Muscle of leg (tissue), 11 donors: ENCODE results near the gene R3HDM1. TPM values are rescaled to one million over a fixed set of nuclear protein-coding genes. Genes with fewer than 3 reads are reported as not detected.

ENCODE experiments used
- DNase-seq: peaks from one replicate; pipeline ENCODE4 v3.0.0; 2013
- H3K27ac ChIP-seq: one replicate; pipeline ENCODE4 v1.5.1; 2013; ENCODE audit warnings: mild to moderate bottlenecking, low read length, control low read depth
- H3K27me3 ChIP-seq: one replicate; pipeline ENCODE4 v1.6.1; 2013; ENCODE audit warnings: low read length; ENCODE audit not compliant: control insufficient read depth, insufficient read depth
- H3K36me3 ChIP-seq: one replicate; pipeline ENCODE4 v1.6.1; 2013; ENCODE audit warnings: low read length; ENCODE audit not compliant: control insufficient read depth, insufficient read depth
- H3K4me1 ChIP-seq: one replicate; pipeline ENCODE4 v1.6.1; 2013; ENCODE audit warnings: low read length; ENCODE audit not compliant: control insufficient read depth, insufficient read depth
- H3K4me3 ChIP-seq: one replicate; pipeline ENCODE4 v1.5.1; 2013; ENCODE audit warnings: low read length, control low read depth
- H3K9me3 ChIP-seq: replicated peaks from 2 replicates; pipeline ENCODE4 v1.6.1; 2013; ENCODE audit warnings: low read depth, low read length; ENCODE audit not compliant: control insufficient read depth
- WGBS: methylation state at CpG from one replicate; pipeline ENCODE4 v1.1.5; 2013; ENCODE audit warnings: missing lambda C conversion rate; ENCODE audit not compliant: insufficient coverage; 5-methylcytosine and 5-hydroxymethylcytosine counted together
- polyA plus RNA-seq, 8 donors: library from polyadenylated mRNA; unstranded; fragments of 120-200 nt; gene quantifications; one replicate each; pipeline versions ENCODE4 v1.2.1 to v1.2.3, GENCODE V29; 2013; ENCODE audit warnings: inconsistent platforms in 1 of 8, low replicate concordance in 1 of 8; ENCODE audit not compliant: insufficient read length in 8 of 8, insufficient read depth in 1 of 8
- total RNA-seq: library from RNA; stranded (reverse); fragments of 120-200 nt; gene quantifications from one replicate; pipeline ENCODE4 v1.2.4, GENCODE V29; 2013

R3HDM1 gene
- total and polyA plus RNA-seq, 9 donors = 10.4 to 29.7 (median 23.7) TPM

- 60% methylated on average over 1 of the region's 1 CpG for WGBS
- no peaks in the 10 kb centered on the region for H3K27me3 ChIP-seq
- no peaks in the 10 kb centered on the region for H3K9me3 ChIP-seq
- peak; percentile 26 for DNase-seq
- peaks cover 2% of the 10 kb centered on the region for H3K4me1 ChIP-seq
- H3K36me3 ChIP-seq = peaks cover 3% of the 10 kb centered on the region
- H3K4me3 ChIP-seq = no peak overlapping the region
- no peak overlapping the region for H3K27ac ChIP-seq
These were observed 26.2 kb downstream of the R3HDM1 start for GRCh38 chr2:135557530-135557929.

GRCh38 chr2:135561925-135562324 lies 30.6 kb downstream of the R3HDM1 start:
- no peak for DNase-seq
- Histone ChIP-seq H3K4me3 (no peak overlapping the region), H3K27ac (no peak overlapping the region), H3K36me3 (no peaks in the 10 kb centered on the region), H3K9me3 (no peaks in the 10 kb centered on the region), H3K4me1 (peaks cover 2% of the 10 kb centered on the region), H3K27me3 (no peaks in the 10 kb centered on the region)
- WGBS = no CpG with 5 or more reads among the region's 4 CpGs

GRCh38 chr2:135563793-135564192 lies 32.5 kb downstream of the R3HDM1 start:
- WGBS = 100% methylated on average over 2 of the region's 4 CpGs
- DNase-seq = no peak
- Histone ChIP-seq H3K27me3 (no peaks in the 10 kb centered on the region), H3K9me3 (no peaks in the 10 kb centered on the region), H3K4me3 (no peak overlapping the region), H3K36me3 (no peaks in the 10 kb centered on the region), H3K27ac (no peak overlapping the region), H3K4me1 (no peaks in the 10 kb centered on the region)

- H3K27ac ChIP-seq = no peak overlapping the region
- WGBS = no CpG with 5 or more reads among the region's 2 CpGs
These were observed 39.6 kb downstream of the R3HDM1 start for GRCh38 chr2:135570884-135571283.

GRCh38 chr2:135573620-135574019 lies 42.3 kb downstream of the R3HDM1 start:
- no peak overlapping the region for H3K27ac ChIP-seq
- no peaks in the 10 kb centered on the region for H3K9me3 ChIP-seq
- H3K4me1 ChIP-seq = no peaks in the 10 kb centered on the region
- DNase-seq = no peak
- H3K4me3 ChIP-seq = no peak overlapping the region
- WGBS = 100% methylated on average over 1 of the region's 1 CpG
- H3K36me3 ChIP-seq = peaks cover 3% of the 10 kb centered on the region
- H3K27me3 ChIP-seq = no peaks in the 10 kb centered on the region

More at GRCh38 chr2:135570884-135571283, 39.6 kb downstream of the R3HDM1 start:
- H3K27me3 ChIP-seq = no peaks in the 10 kb centered on the region
- H3K36me3 ChIP-seq = peaks cover 3% of the 10 kb centered on the region
- DNase-seq = no peak
- H3K4me1 ChIP-seq = no peaks in the 10 kb centered on the region
- H3K4me3 ChIP-seq = no peak overlapping the region
- H3K9me3 ChIP-seq = no peaks in the 10 kb centered on the region

GRCh38 chr2:135581282-135581681 lies 50.0 kb downstream of the R3HDM1 start:
- H3K36me3 ChIP-seq = no peaks in the 10 kb centered on the region
- H3K27me3 ChIP-seq = no peaks in the 10 kb centered on the region
- WGBS = no CpG with 5 or more reads among the region's 3 CpGs
- H3K4me3 ChIP-seq = no peak overlapping the region
- no peaks in the 10 kb centered on the region for H3K4me1 ChIP-seq
- H3K27ac ChIP-seq = no peak overlapping the region
- DNase-seq = no peak
- H3K9me3 ChIP-seq = no peaks in the 10 kb centered on the region

GRCh38 chr2:135582383-135582782 lies 51.1 kb downstream of the R3HDM1 start:
- H3K27ac ChIP-seq = no peak overlapping the region
- WGBS = 20% methylated on average over 1 of the region's 2 CpGs
- DNase-seq = no peak

GRCh38 chr2:135585586-135585985 lies 54.3 kb downstream of the R3HDM1 start:
- Histone ChIP-seq H3K9me3 (no peaks in the 10 kb centered on the region), H3K27ac (no peak overlapping the region), H3K36me3 (no peaks in the 10 kb centered on the region), H3K4me1 (no peaks in the 10 kb centered on the region), H3K4me3 (no peak overlapping the region), H3K27me3 (no peaks in the 10 kb centered on the region)
- DNase-seq = no peak
- no CpG with 5 or more reads among the region's 2 CpGs for WGBS

More at GRCh38 chr2:135582383-135582782, 51.1 kb downstream of the R3HDM1 start:
- Histone ChIP-seq H3K9me3 (no peaks in the 10 kb centered on the region), H3K36me3 (no peaks in the 10 kb centered on the region), H3K4me3 (no peak overlapping the region), H3K4me1 (no peaks in the 10 kb centered on the region), H3K27me3 (no peaks in the 10 kb centered on the region)

GRCh38 chr2:135586148-135586547 lies 54.9 kb downstream of the R3HDM1 start:
- Histone ChIP-seq H3K36me3 (no peaks in the 10 kb centered on the region), H3K4me1 (no peaks in the 10 kb centered on the region), H3K4me3 (no peak overlapping the region), H3K9me3 (no peaks in the 10 kb centered on the region), H3K27ac (no peak overlapping the region), H3K27me3 (no peaks in the 10 kb centered on the region)
- WGBS = no CpG with 5 or more reads among the region's 1 CpG
- peak; percentile 3 for DNase-seq

GRCh38 chr2:135587958-135588357 lies 56.7 kb downstream of the R3HDM1 start:
- H3K4me3 ChIP-seq = no peak overlapping the region
- peaks cover 5% of the 10 kb centered on the region for H3K9me3 ChIP-seq
- H3K27me3 ChIP-seq = no peaks in the 10 kb centered on the region
- H3K36me3 ChIP-seq = no peaks in the 10 kb centered on the region
- DNase-seq = no peak
- H3K27ac ChIP-seq = no peak overlapping the region
- no peaks in the 10 kb centered on the region for H3K4me1 ChIP-seq
- 57% methylated on average over 1 of the region's 1 CpG for WGBS

- no peaks in the 10 kb centered on the region for H3K4me1 ChIP-seq
- H3K27me3 ChIP-seq = no peaks in the 10 kb centered on the region
- H3K4me3 ChIP-seq = no peak overlapping the region
- H3K36me3 ChIP-seq = no peaks in the 10 kb centered on the region
- H3K27ac ChIP-seq = no peak overlapping the region
- no peak for DNase-seq
- peaks cover 5% of the 10 kb centered on the region for H3K9me3 ChIP-seq
- no CpG with 5 or more reads among the region's 2 CpGs for WGBS
These were observed 59.5 kb downstream of the R3HDM1 start for GRCh38 chr2:135590619-135591260.
